NB4 (cell line): ENCODE results near the gene NRP1.

ENCODE experiments used
- MYC ChIP-seq: IDR thresholded peaks from 2 replicates; pipeline ENCODE4 v1.6.1; 2011; ENCODE audit warnings: low read depth, low read length
- POLR2A ChIP-seq: IDR thresholded peaks from 2 replicates; pipeline ENCODE4 v1.6.1; 2011; ENCODE audit warnings: mild to moderate bottlenecking; ENCODE audit not compliant: insufficient read length; ENCODE audit errors: extremely low read depth
- TF ChIP-seq, protein P1 (sequence below): IDR thresholded peaks from 2 replicates; pipeline ENCODE4 v1.6.1; 2011; ENCODE audit warnings: low read depth, low read length
- TF ChIP-seq, protein P2 (sequence below): IDR thresholded peaks from one replicate; pipeline ENCODE4 v1.5.1; 2012; ENCODE audit warnings: low read depth, low read length

DNA sequence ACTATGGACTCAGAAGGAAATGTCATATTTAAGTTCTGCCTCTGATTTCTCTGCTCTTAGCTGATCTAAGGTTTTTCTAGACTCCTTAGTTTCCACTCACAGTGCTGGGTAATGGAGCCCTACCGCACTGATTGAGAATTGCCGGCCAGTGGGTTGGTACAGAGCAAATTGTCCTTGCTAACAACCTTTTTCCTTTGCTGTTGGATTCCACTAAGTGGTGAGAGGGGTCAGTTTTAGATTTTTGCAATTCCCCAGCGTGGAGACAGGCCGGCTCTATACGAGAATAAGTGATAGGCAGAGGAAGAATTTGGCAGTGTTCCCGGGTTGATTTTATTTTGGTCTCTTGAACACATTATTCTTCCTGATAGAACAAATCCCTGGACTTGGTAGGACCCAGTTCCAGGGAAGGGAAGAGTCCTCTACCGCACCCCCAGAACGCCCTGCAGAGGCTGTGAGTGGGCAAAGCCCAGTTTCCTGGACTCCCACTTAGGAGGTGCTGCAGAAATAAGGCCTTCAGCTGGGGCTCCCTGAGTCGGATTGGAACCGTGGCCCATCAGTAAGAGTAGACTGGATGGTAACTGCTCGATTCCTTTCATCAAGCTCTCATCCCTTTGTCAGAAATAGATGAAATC is 3.0 kb upstream of the NRP1 start:
- TF ChIP-seq, protein P1, sequence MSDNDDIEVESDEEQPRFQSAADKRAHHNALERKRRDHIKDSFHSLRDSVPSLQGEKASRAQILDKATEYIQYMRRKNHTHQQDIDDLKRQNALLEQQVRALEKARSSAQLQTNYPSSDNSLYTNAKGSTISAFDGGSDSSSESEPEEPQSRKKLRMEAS: no peak
- TF ChIP-seq, protein P2, sequence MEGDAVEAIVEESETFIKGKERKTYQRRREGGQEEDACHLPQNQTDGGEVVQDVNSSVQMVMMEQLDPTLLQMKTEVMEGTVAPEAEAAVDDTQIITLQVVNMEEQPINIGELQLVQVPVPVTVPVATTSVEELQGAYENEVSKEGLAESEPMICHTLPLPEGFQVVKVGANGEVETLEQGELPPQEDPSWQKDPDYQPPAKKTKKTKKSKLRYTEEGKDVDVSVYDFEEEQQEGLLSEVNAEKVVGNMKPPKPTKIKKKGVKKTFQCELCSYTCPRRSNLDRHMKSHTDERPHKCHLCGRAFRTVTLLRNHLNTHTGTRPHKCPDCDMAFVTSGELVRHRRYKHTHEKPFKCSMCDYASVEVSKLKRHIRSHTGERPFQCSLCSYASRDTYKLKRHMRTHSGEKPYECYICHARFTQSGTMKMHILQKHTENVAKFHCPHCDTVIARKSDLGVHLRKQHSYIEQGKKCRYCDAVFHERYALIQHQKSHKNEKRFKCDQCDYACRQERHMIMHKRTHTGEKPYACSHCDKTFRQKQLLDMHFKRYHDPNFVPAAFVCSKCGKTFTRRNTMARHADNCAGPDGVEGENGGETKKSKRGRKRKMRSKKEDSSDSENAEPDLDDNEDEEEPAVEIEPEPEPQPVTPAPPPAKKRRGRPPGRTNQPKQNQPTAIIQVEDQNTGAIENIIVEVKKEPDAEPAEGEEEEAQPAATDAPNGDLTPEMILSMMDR: no peak
- TF ChIP-seq POLR2A: no peak
- TF ChIP-seq MYC: no peak
